H9 (cell line): ENCODE measurements around the gene SPINT2. TPM values are rescaled to one million over a fixed set of nuclear protein-coding genes. Genes with fewer than 3 reads are reported as not detected.

ENCODE experiments used
- DNase-seq: peaks from one replicate; pipeline ENCODE4 v3.0.0-alpha.2; 2017
- H2AFZ ChIP-seq: one replicate; pipeline ENCODE4 v1.6.1; 2013; ENCODE audit warnings: mild to moderate bottlenecking, low read length, control low read depth, moderate library complexity
- H2AK5ac ChIP-seq: 2 replicates; pipeline ENCODE4 v1.6.1; 2013; ENCODE audit warnings: low read length, control low read depth, mixed read lengths; ENCODE audit not compliant: insufficient read length
- H2BK120ac ChIP-seq: one replicate; pipeline ENCODE4 v1.6.1; 2013; ENCODE audit warnings: low read depth, mild to moderate bottlenecking, low read length, control low read depth, inconsistent platforms; ENCODE audit not compliant: poor library complexity, severe bottlenecking
- H2BK12ac ChIP-seq: 2 replicates; pipeline ENCODE4 v1.6.1; 2013; ENCODE audit warnings: low read length, control low read depth, mixed read lengths, low read depth; ENCODE audit not compliant: insufficient read length
- H2BK15ac ChIP-seq: 2 replicates; pipeline ENCODE4 v1.6.1; 2013; ENCODE audit warnings: low read depth, low read length, control low read depth
- H2BK20ac ChIP-seq: one replicate; pipeline ENCODE4 v1.6.1; 2013; ENCODE audit warnings: low read depth, mild to moderate bottlenecking, low read length, control low read depth, inconsistent platforms; ENCODE audit not compliant: poor library complexity, severe bottlenecking
- H2BK5ac ChIP-seq: 2 replicates; pipeline ENCODE4 v1.6.1; 2013; ENCODE audit warnings: low read length, control low read depth, mixed read lengths; ENCODE audit not compliant: insufficient read length
- H3K14ac ChIP-seq: 2 replicates; pipeline ENCODE4 v1.6.1; 2013; ENCODE audit warnings: low read length, control low read depth; ENCODE audit not compliant: insufficient read depth
- H3K18ac ChIP-seq: 2 replicates; pipeline ENCODE4 v1.6.1; 2013; ENCODE audit warnings: low read depth, mild to moderate bottlenecking, mixed read lengths, low read length, control low read depth; ENCODE audit not compliant: insufficient read length
- H3K23ac ChIP-seq: 2 replicates; pipeline ENCODE4 v1.6.1; 2013; ENCODE audit warnings: low read length, control low read depth, mixed read lengths, low read depth; ENCODE audit not compliant: insufficient read length
- H3K23me2 ChIP-seq: 2 replicates; pipeline ENCODE4 v1.6.1; 2013; ENCODE audit warnings: low read depth, mild to moderate bottlenecking, mixed read lengths, low read length, control low read depth; ENCODE audit not compliant: insufficient read length, poor library complexity, severe bottlenecking
- H3K27ac ChIP-seq: 2 replicates; pipeline ENCODE4 v1.5.1; 2013; ENCODE audit warnings: low read length, control low read depth, mixed read lengths, low read depth; ENCODE audit not compliant: insufficient read length
- H3K27me3 ChIP-seq: 2 replicates; pipeline ENCODE4 v1.6.1; 2013; ENCODE audit warnings: low read length, control low read depth, inconsistent platforms; ENCODE audit not compliant: insufficient read depth
- H3K4ac ChIP-seq: 2 replicates; pipeline ENCODE4 v1.6.1; 2013; ENCODE audit warnings: low read depth, mild to moderate bottlenecking, control low read depth, inconsistent platforms, low read length, moderate library complexity
- H3K4me1 ChIP-seq: 2 replicates; pipeline ENCODE4 v1.6.1; 2013; ENCODE audit warnings: low read length, control low read depth, inconsistent platforms; ENCODE audit not compliant: insufficient read depth
- H3K4me2 ChIP-seq: 2 replicates; pipeline ENCODE4 v1.6.1; 2013; ENCODE audit warnings: low read length, control low read depth, mixed read lengths; ENCODE audit not compliant: insufficient read length, insufficient read depth
- H3K56ac ChIP-seq: 2 replicates; pipeline ENCODE4 v1.6.1; 2013; ENCODE audit warnings: low read depth, mild to moderate bottlenecking, mixed read lengths, low read length, control low read depth; ENCODE audit not compliant: insufficient read length
- H3K79me1 ChIP-seq: 2 replicates; pipeline ENCODE4 v1.6.1; 2013; ENCODE audit warnings: low read depth, mild to moderate bottlenecking, moderate library complexity, low read length, control low read depth, inconsistent platforms; ENCODE audit not compliant: insufficient read depth, poor library complexity, severe bottlenecking
- H3K79me2 ChIP-seq: 2 replicates; pipeline ENCODE4 v1.6.1; 2013; ENCODE audit warnings: low read length, control low read depth, inconsistent platforms; ENCODE audit not compliant: insufficient read depth
- H3K9ac ChIP-seq: 2 replicates; pipeline ENCODE4 v1.6.1; 2013; ENCODE audit warnings: low read length, control low read depth, mixed read lengths; ENCODE audit not compliant: insufficient read length; ENCODE audit errors: extremely low read depth
- H3K9me3 ChIP-seq: one replicate; pipeline ENCODE4 v1.6.1; 2013; ENCODE audit warnings: low read depth, low read length, inconsistent platforms; ENCODE audit not compliant: control insufficient read depth
- H3T11ph ChIP-seq: one replicate; pipeline ENCODE4 v1.6.1; 2013; ENCODE audit warnings: mild to moderate bottlenecking, low read length, control low read depth, inconsistent platforms
- H4K20me1 ChIP-seq: one replicate; pipeline ENCODE4 v1.6.1; 2013; ENCODE audit not compliant: control insufficient read depth, insufficient read length, insufficient read depth
- H4K5ac ChIP-seq: 2 replicates; pipeline ENCODE4 v1.6.1; 2013; ENCODE audit warnings: low read depth, mild to moderate bottlenecking, mixed read lengths, low read length, control low read depth; ENCODE audit not compliant: insufficient read length
- H4K8ac ChIP-seq: replicated peaks from 2 replicates; pipeline ENCODE4 v1.6.1; 2013; ENCODE audit warnings: low read length, control low read depth, mixed read lengths, low read depth; ENCODE audit not compliant: insufficient read length
- H4K91ac ChIP-seq: 2 replicates; pipeline ENCODE4 v1.6.1; 2013; ENCODE audit warnings: low read depth, mild to moderate bottlenecking, moderate library complexity, mixed read lengths, low read length, control low read depth; ENCODE audit not compliant: insufficient read length
- H3K27ac Mint-ChIP-seq, 3 experiments: 2 replicates in 2 of 3; 3 replicates in 1 of 3; pipeline ENCODE4 v1.8.0; 2020 to 2021; ENCODE audit warnings: mixed read lengths in 3 of 3, mild to moderate bottlenecking in 1 of 3, moderate library complexity in 1 of 3
- H3K27me3 Mint-ChIP-seq: 2 replicates; pipeline ENCODE4 v1.8.0; 2021; ENCODE audit warnings: low read depth, mild to moderate bottlenecking, moderate library complexity, mixed read lengths
- H3K36me3 Mint-ChIP-seq, 3 experiments: 2 replicates in 2 of 3; 3 replicates in 1 of 3; pipeline ENCODE4 v1.8.0; 2020 to 2021; ENCODE audit warnings: low read depth in 3 of 3, mixed read lengths in 3 of 3; ENCODE audit not compliant: insufficient read depth in 1 of 3
- H3K4me1 Mint-ChIP-seq, 2 experiments: 2 replicates each; pipeline ENCODE4 v1.8.0; 2020; ENCODE audit warnings: mixed read lengths in 2 of 2
- H3K4me3 Mint-ChIP-seq, 2 experiments: 2 replicates in 1 of 2; 3 replicates in 1 of 2; pipeline ENCODE4 v1.8.0; 2020 to 2021; ENCODE audit warnings: mild to moderate bottlenecking in 2 of 2, mixed read lengths in 2 of 2, moderate library complexity in 1 of 2
- H3K9me3 Mint-ChIP-seq, 2 experiments: 2 replicates in 1 of 2; 3 replicates in 1 of 2; pipeline ENCODE4 v1.8.0; 2020; ENCODE audit warnings: mild to moderate bottlenecking in 2 of 2, mixed read lengths in 2 of 2, moderate library complexity in 1 of 2
- WGBS: extraction: QIAGEN DNeasy Blood & Tissue Kit; methylation state at CpG from one replicate; pipeline ENCODE4 v1.1.7; 2013; ENCODE audit warnings: missing lambda C conversion rate, low lambda C conversion rate, mixed read lengths; ENCODE audit not compliant: insufficient read length; ENCODE audit errors: extremely low coverage; 5-methylcytosine and 5-hydroxymethylcytosine counted together
- total RNA-seq: library from RNA; stranded (reverse); gene quantifications from 2 replicates; pipeline ENCODE4 v1.2.1, GENCODE V29; 2021
- TF ChIP-seq, protein P1 (sequence below): fragments of 200-600 bp; sonication (generic); conservative IDR thresholded peaks from 3 replicates; pipeline ENCODE4 v1.8.0; 2021; ENCODE audit warnings: antibody characterized with exemption, mild to moderate bottlenecking

Gene SPINT2
- total RNA-seq, 1 experiment from 2014 or later = 283 TPM

DNA sequence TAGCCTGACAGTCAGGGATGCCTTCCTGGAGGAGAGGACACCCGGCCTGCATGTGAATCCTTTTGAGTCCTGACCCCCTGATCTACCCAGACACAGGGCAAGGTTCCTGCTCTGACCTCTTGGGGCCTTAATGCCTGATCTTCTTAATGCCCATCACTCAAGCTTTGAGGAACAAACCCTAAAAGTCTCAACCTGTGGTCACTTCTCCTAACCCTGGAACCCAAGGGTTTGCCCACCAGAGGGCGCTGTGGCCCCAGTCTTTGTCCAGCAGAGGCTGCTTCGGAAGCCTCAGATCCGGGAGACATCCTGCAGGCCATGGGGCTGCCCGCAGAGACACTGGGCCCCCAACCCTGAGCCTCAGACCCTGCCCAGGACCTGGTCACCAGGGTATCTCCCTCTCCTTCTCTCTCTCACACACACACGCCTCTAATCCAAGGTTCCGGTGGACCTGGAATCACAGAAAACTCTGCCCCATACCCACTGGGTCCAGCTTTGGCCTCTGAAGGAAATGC is 30.6 kb upstream of the SPINT2 start:
- no peaks in the 10 kb centered on the region for H4K20me1 ChIP-seq
- DNase-seq = peak; percentile 85

More for the DNA sequence above, 30.6 kb upstream of the SPINT2 start:
- Histone ChIP-seq H3K79me1 (no peaks in the 10 kb centered on the region), H3K4ac (no peak overlapping the region), H3K14ac (no peak overlapping the region), H3K4me2 (no peak overlapping the region), H3K4me1 (no peaks in the 10 kb centered on the region), H3K23me2 (peaks cover 2% of the 10 kb centered on the region), H3K79me2 (no peaks in the 10 kb centered on the region), H3K18ac (no peak overlapping the region), H3K9ac (no peak overlapping the region), H2AFZ (no peak overlapping the region), H3K56ac (no peak overlapping the region), H3K27ac (no peak overlapping the region), H3K27me3 (no peaks in the 10 kb centered on the region; the same call in 1 of the 2 replicates), H2AK5ac (no peak overlapping the region), H2BK120ac (no peak overlapping the region), H3K23ac (no peak overlapping the region), H2BK12ac (no peak overlapping the region), H3T11ph (no peak overlapping the region), H4K5ac (no peak overlapping the region), H3K9me3 (no peaks in the 10 kb centered on the region), H2BK20ac (no peak overlapping the region), H2BK15ac (no peak overlapping the region), H4K8ac (no peak overlapping the region), H4K91ac (no peak overlapping the region), H2BK5ac (no peak overlapping the region)
- no peaks in the 10 kb centered on the region for H3K9me3 Mint-ChIP-seq
- no CpG with 5 or more reads among the region's 7 CpGs for WGBS
- H3K4me3 Mint-ChIP-seq = no peak overlapping the region; a peak in 1 of 5 replicates
- peak overlapping the region in 2 of 3 experiments; percentile 14 to 79; a peak in 2 of 7 replicates for H3K27ac Mint-ChIP-seq
- H3K36me3 Mint-ChIP-seq = no peaks in the 10 kb centered on the region
- TF ChIP-seq, protein P1, sequence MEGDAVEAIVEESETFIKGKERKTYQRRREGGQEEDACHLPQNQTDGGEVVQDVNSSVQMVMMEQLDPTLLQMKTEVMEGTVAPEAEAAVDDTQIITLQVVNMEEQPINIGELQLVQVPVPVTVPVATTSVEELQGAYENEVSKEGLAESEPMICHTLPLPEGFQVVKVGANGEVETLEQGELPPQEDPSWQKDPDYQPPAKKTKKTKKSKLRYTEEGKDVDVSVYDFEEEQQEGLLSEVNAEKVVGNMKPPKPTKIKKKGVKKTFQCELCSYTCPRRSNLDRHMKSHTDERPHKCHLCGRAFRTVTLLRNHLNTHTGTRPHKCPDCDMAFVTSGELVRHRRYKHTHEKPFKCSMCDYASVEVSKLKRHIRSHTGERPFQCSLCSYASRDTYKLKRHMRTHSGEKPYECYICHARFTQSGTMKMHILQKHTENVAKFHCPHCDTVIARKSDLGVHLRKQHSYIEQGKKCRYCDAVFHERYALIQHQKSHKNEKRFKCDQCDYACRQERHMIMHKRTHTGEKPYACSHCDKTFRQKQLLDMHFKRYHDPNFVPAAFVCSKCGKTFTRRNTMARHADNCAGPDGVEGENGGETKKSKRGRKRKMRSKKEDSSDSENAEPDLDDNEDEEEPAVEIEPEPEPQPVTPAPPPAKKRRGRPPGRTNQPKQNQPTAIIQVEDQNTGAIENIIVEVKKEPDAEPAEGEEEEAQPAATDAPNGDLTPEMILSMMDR = peak; percentile 96
- H3K27me3 Mint-ChIP-seq = peaks cover 60% of the 10 kb centered on the region
- H3K4me1 Mint-ChIP-seq = peaks cover 9 to 16% of the 10 kb centered on the region in 2 experiments
